HEK293 (cell line): Measurements from ENCODE around the gene KYAT1.
"Not testable (repeated sequence)": the region's sequence is repeated elsewhere in the genome, so short reads cannot be mapped to it uniquely, and the experiment has no call there.

ENCODE experiments used
- CTCF ChIA-PET: fragments of 350-600 bp; formaldehyde crosslinking; extraction: SDS; loops from one replicate; lab custom pipeline; 2021; ENCODE audit warnings: antibody characterized with exemption; lab: Yijun Ruan, JAX
- POLR2A ChIA-PET: fragments of 300-600 bp; formaldehyde crosslinking; extraction: SDS; loops from one replicate; lab custom pipeline; 2020; ENCODE audit warnings: antibody characterized with exemption, inconsistent platforms; lab: Yijun Ruan, JAX
- H3K27ac ChIP-seq: fragments of 200-500 bp; sonication (Bioruptor generic); 2 replicates; pipeline ENCODE4 v1.5.1; 2014; ENCODE audit warnings: low read depth, low read length, control low read depth, inconsistent platforms; ENCODE audit errors: extremely low read depth
- H3K36me3 ChIP-seq, 2 experiments: fragments of 200-500 bp in 1 of 2; sonication (Bioruptor generic) in 1 of 2; 1 replicate in 1 of 2; 2 replicates in 1 of 2; pipeline ENCODE4 v1.5.1; 2014 to 2017; ENCODE audit warnings: inconsistent platforms in 2 of 2, low read length in 2 of 2; ENCODE audit not compliant: control insufficient read depth in 2 of 2, insufficient read depth in 1 of 2
- H3K4me1 ChIP-seq: fragments of 200-500 bp; sonication (Bioruptor generic); 2 replicates; pipeline ENCODE4 v1.5.1; 2014; ENCODE audit warnings: mild to moderate bottlenecking, low read length, inconsistent platforms; ENCODE audit not compliant: control insufficient read depth, insufficient read depth
- H3K4me3 ChIP-seq: 2 replicates; pipeline ENCODE4 v1.5.1; 2011; ENCODE audit warnings: low read depth, mild to moderate bottlenecking, control low read depth, low read length, moderate library complexity
- H3K9me3 ChIP-seq: fragments of 200-500 bp; sonication (Bioruptor generic); 2 replicates; pipeline ENCODE4 v1.5.1; 2014; ENCODE audit warnings: low read depth, low read length, inconsistent platforms; ENCODE audit not compliant: control insufficient read depth, insufficient read depth
- GLIS2 ChIP-seq: fragments of 450-650 bp; formaldehyde crosslinking; IDR thresholded peaks from 2 replicates; pipeline ENCODE4 v1.5.1; 2016; ENCODE audit warnings: missing biosample characterization, missing genetic modification characterization
- HOXD13 ChIP-seq: sonication (generic); formaldehyde crosslinking; IDR thresholded peaks from 2 replicates; pipeline ENCODE4 v1.8.0; 2022; ENCODE audit warnings: missing genetic modification reagents, borderline replicate concordance
- KLF8 ChIP-seq: fragments of 450-650 bp; formaldehyde crosslinking; IDR thresholded peaks from 2 replicates; pipeline ENCODE4 v1.5.1; 2016; ENCODE audit warnings: missing biosample characterization, missing genetic modification characterization
- ZIC2 ChIP-seq: fragments of 450-650 bp; formaldehyde crosslinking; IDR thresholded peaks from 2 replicates; pipeline ENCODE4 v1.5.1; 2016; ENCODE audit warnings: missing biosample characterization, missing genetic modification characterization
- ZNF155 ChIP-seq: fragments of 450-650 bp; formaldehyde crosslinking; IDR thresholded peaks from 2 replicates; pipeline ENCODE4 v1.5.1; 2016; ENCODE audit warnings: missing biosample characterization, missing genetic modification characterization
- ZNF202 ChIP-seq: fragments of 450-650 bp; formaldehyde crosslinking; IDR thresholded peaks from 2 replicates; pipeline ENCODE4 v1.5.1; 2016; ENCODE audit warnings: missing biosample characterization, missing genetic modification characterization, borderline replicate concordance
- ZNF211 ChIP-seq: fragments of 450-650 bp; formaldehyde crosslinking; IDR thresholded peaks from 2 replicates; pipeline ENCODE4 v1.5.1; 2016; ENCODE audit warnings: low read depth, missing biosample characterization, missing genetic modification characterization
- ZNF239 ChIP-seq: fragments of 450-650 bp; formaldehyde crosslinking; IDR thresholded peaks from 2 replicates; pipeline ENCODE4 v1.5.1; 2016; ENCODE audit warnings: missing biosample characterization, missing genetic modification characterization
- ZNF561 ChIP-seq: fragments of 450-650 bp; IDR thresholded peaks from 2 replicates; pipeline ENCODE4 v1.5.1; 2018; ENCODE audit warnings: missing biosample characterization, missing genetic modification characterization, borderline replicate concordance
- ZNF626 ChIP-seq: fragments of 450-650 bp; sonication (Bioruptor Pico); formaldehyde crosslinking; IDR thresholded peaks from 2 replicates; pipeline ENCODE4 v1.5.1; 2018; ENCODE audit warnings: missing biosample characterization, missing genetic modification characterization, inconsistent platforms
- ZNF629 ChIP-seq: fragments of 450-650 bp; formaldehyde crosslinking; IDR thresholded peaks from 2 replicates; pipeline ENCODE4 v1.5.1; 2017; ENCODE audit warnings: missing biosample characterization, missing genetic modification characterization
- ZNF664 ChIP-seq: fragments of 450-650 bp; formaldehyde crosslinking; IDR thresholded peaks from 2 replicates; pipeline ENCODE4 v1.5.1; 2016; ENCODE audit warnings: missing biosample characterization, missing genetic modification characterization
- ZNF670 ChIP-seq: fragments of 450-650 bp; formaldehyde crosslinking; IDR thresholded peaks from 2 replicates; pipeline ENCODE4 v1.5.1; 2016; ENCODE audit warnings: missing biosample characterization, missing genetic modification characterization, low read depth
- ZNF677 ChIP-seq: fragments of 450-650 bp; IDR thresholded peaks from 2 replicates; pipeline ENCODE4 v1.5.0; 2018; ENCODE audit warnings: missing biosample characterization, mild to moderate bottlenecking, missing genetic modification characterization, moderate library complexity
- ZNF747 ChIP-seq: fragments of 450-650 bp; formaldehyde crosslinking; IDR thresholded peaks from 2 replicates; pipeline ENCODE4 v1.5.1; 2016; ENCODE audit warnings: missing biosample characterization, missing genetic modification characterization
- ZNF768 ChIP-seq: fragments of 450-650 bp; formaldehyde crosslinking; IDR thresholded peaks from 2 replicates; pipeline ENCODE4 v1.5.1; 2018; ENCODE audit warnings: missing biosample characterization, mild to moderate bottlenecking, missing genetic modification characterization
- TF ChIP-seq, protein P1 (sequence below): fragments of 450-650 bp; formaldehyde crosslinking; IDR thresholded peaks from 2 replicates; pipeline ENCODE4 v1.5.1; 2016; ENCODE audit warnings: missing biosample characterization, missing genetic modification characterization
- TF ChIP-seq, protein P2 (sequence below): fragments of 450-650 bp; formaldehyde crosslinking; IDR thresholded peaks from 2 replicates; pipeline ENCODE4 v1.5.1; 2016; ENCODE audit warnings: missing biosample characterization, missing genetic modification characterization
- TF ChIP-seq, protein P3 (sequence below): sonication (generic); formaldehyde crosslinking; IDR thresholded peaks from 2 replicates; pipeline ENCODE4 v1.8.1; 2022; ENCODE audit warnings: mild to moderate bottlenecking, moderate library complexity, missing genetic modification reagents
- TF ChIP-seq, protein P4 (sequence below): fragments of 450-650 bp; formaldehyde crosslinking; IDR thresholded peaks from 2 replicates; pipeline ENCODE4 v1.5.1; 2016; ENCODE audit warnings: missing biosample characterization, missing genetic modification characterization
- TF ChIP-seq, protein P5 (sequence below): fragments of 450-650 bp; formaldehyde crosslinking; IDR thresholded peaks from 2 replicates; pipeline ENCODE4 v1.5.1; 2016; ENCODE audit warnings: missing biosample characterization, missing genetic modification characterization

Gene KYAT1

DNA sequence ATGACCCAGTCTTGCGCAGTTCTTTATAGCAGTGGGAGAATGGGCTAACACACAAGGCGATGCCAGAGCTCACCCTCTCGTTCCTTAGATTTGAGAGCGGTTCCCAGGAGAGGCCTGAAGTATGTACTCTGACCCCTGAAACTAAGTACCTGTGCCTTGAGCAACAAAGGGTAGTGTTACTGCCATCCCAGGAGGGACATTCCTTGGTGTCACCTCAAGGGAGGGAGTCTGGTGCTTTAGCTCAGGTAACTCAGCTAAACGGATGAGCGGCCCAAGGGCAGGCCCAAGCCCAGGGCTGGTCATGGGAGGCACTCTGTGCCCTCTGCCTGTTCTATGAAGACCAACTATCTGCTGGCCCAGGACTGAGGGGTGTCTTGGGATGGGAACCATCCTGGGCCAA, 20.2 kb downstream of the KYAT1 start:
- no peak overlapping the region for H3K4me3 ChIP-seq
- H3K27ac ChIP-seq: no peak overlapping the region
- no peaks in the 10 kb centered on the region for H3K36me3 ChIP-seq
- CTCF ChIA-PET: interaction anchor here (0.6 to 6.2 kb wide), 11 partner anchors 9 to 750 kb away, joined by 3 to 94 read pairs (median 4); partner anchors contain the start of genes KYAT1, LRRC8A and SH3GLB2
- POLR2A ChIA-PET: no interaction called here
- no peaks in the 10 kb centered on the region for H3K9me3 ChIP-seq
- H3K4me1 ChIP-seq: no peaks in the 10 kb centered on the region; the same call in 1 of the 2 replicates
- TF ChIP-seq ZNF211 (no peak), ZNF768 (tag by site-specific recombination) (no peak), ZNF239 (tag by site-specific recombination) (no peak), HOXD13 (CRISPR knock-in tag) (no peak), KLF8 (tag by site-specific recombination) (no peak), ZNF664 (no peak), ZNF626 (tag by site-specific recombination) (no peak), ZNF670 (tag by site-specific recombination) (no peak), ZNF629 (tag by site-specific recombination) (no peak), GLIS2 (no peak), ZNF155 (tag by site-specific recombination) (no peak), ZNF677 (tag by site-specific recombination) (no peak), ZNF561 (tag by site-specific recombination) (no peak), ZNF202 (tag by site-specific recombination) (no peak), ZNF747 (tag by site-specific recombination) (no peak)
- TF ChIP-seq, protein P1, sequence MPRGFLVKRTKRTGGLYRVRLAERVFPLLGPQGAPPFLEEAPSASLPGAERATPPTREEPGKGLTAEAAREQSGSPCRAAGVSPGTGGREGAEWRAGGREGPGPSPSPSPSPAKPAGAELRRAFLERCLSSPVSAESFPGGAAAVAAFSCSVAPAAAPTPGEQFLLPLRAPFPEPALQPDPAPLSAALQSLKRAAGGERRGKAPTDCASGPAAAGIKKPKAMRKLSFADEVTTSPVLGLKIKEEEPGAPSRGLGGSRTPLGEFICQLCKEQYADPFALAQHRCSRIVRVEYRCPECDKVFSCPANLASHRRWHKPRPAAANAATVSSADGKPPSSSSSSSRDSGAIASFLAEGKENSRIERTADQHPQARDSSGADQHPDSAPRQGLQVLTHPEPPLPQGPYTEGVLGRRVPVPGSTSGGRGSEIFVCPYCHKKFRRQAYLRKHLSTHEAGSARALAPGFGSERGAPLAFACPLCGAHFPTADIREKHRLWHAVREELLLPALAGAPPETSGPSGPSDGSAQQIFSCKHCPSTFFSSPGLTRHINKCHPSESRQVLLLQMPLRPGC (tag by site-specific recombination): no peak
- TF ChIP-seq, protein P2, sequence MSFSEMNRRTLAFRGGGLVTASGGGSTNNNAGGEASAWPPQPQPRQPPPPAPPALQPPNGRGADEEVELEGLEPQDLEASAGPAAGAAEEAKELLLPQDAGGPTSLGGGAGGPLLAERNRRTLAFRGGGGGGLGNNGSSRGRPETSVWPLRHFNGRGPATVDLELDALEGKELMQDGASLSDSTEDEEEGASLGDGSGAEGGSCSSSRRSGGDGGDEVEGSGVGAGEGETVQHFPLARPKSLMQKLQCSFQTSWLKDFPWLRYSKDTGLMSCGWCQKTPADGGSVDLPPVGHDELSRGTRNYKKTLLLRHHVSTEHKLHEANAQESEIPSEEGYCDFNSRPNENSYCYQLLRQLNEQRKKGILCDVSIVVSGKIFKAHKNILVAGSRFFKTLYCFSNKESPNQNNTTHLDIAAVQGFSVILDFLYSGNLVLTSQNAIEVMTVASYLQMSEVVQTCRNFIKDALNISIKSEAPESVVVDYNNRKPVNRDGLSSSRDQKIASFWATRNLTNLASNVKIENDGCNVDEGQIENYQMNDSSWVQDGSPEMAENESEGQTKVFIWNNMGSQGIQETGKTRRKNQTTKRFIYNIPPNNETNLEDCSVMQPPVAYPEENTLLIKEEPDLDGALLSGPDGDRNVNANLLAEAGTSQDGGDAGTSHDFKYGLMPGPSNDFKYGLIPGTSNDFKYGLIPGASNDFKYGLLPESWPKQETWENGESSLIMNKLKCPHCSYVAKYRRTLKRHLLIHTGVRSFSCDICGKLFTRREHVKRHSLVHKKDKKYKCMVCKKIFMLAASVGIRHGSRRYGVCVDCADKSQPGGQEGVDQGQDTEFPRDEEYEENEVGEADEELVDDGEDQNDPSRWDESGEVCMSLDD (tag by site-specific recombination): no peak
- TF ChIP-seq, protein P3, sequence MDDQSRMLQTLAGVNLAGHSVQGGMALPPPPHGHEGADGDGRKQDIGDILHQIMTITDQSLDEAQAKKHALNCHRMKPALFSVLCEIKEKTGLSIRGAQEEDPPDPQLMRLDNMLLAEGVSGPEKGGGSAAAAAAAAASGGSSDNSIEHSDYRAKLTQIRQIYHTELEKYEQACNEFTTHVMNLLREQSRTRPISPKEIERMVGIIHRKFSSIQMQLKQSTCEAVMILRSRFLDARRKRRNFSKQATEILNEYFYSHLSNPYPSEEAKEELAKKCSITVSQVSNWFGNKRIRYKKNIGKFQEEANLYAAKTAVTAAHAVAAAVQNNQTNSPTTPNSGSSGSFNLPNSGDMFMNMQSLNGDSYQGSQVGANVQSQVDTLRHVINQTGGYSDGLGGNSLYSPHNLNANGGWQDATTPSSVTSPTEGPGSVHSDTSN (CRISPR knock-in tag): no peak
- TF ChIP-seq, protein P4, sequence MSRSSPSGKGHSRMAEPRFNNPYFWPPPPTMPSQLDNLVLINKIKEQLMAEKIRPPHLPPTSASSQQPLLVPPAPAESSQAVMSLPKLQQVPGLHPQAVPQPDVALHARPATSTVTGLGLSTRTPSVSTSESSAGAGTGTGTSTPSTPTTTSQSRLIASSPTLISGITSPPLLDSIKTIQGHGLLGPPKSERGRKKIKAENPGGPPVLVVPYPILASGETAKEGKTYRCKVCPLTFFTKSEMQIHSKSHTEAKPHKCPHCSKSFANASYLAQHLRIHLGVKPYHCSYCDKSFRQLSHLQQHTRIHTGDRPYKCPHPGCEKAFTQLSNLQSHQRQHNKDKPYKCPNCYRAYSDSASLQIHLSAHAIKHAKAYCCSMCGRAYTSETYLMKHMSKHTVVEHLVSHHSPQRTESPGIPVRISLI (tag by site-specific recombination): no peak
- TF ChIP-seq, all 188 proteins: peak for 0

DNA sequence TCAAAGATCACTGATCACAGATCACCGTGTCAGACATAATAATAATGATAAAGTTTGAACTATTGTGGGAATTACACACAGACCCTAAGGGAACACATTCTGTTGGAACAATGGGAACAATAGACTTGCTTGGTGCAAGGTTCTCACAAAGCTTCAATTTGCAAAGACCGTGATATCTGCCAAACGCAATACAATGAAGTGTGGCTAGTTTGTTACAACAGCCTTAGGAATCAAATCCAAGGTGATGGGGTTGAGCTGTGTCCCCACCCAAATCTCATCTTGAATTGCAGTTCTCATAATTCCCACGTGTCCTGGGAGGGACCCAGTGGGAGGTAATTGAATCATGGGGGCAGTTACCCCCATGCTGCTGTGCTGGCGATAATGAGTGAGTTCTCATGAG, 20.8 kb downstream of the KYAT1 start:
- H3K27ac ChIP-seq: no peak overlapping the region
- ChIA-PET POLR2A (no interaction called here), CTCF (interaction anchor here (0.8 to 6.2 kb wide), 8 partner anchors 8 to 750 kb away, joined by 3 to 94 read pairs (median 6); partner anchors contain the start of genes KYAT1, LRRC8A and SH3GLB2)
- no peaks in the 10 kb centered on the region; the same call in 1 of the 2 replicates for H3K4me1 ChIP-seq
- TF ChIP-seq, protein P5, sequence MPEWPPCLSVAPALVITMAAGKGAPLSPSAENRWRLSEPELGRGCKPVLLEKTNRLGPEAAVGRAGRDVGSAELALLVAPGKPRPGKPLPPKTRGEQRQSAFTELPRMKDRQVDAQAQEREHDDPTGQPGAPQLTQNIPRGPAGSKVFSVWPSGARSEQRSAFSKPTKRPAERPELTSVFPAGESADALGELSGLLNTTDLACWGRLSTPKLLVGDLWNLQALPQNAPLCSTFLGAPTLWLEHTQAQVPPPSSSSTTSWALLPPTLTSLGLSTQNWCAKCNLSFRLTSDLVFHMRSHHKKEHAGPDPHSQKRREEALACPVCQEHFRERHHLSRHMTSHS (tag by site-specific recombination): no peak
- TF ChIP-seq ZIC2 (tag by site-specific recombination): 0 out of 2 replicates have a peak, but pooled peaks have one; percentile 7
- H3K4me3 ChIP-seq: no peak overlapping the region
- H3K9me3 ChIP-seq: no peaks in the 10 kb centered on the region
- no peaks in the 10 kb centered on the region for H3K36me3 ChIP-seq

DNA sequence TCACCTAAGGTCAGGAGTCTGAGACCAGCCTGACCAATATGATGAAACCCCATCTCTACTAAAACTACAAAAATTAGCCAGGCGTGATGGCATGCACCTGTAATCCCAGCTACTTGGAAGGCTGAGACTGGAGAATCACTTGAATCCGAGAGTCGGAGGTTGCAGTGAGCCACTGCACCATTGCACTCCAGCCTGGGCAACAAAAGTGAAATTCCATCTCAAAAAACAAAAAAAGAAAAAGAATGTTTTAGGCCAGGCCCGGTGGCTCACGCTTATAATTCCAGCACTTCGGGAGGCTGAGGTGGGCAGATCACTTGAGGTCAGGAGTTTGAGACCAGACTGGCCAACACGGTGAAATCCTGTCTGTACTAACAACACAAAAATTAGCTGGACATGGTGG, 23.3 kb downstream of the KYAT1 start:
- ChIA-PET CTCF (interaction anchor here (0.7 to 2.9 kb wide), 5 partner anchors 9 to 766 kb away, joined by 3 to 16 read pairs (median 3); no protein-coding TSS in a partner anchor), POLR2A (interaction anchor here (0.6 to 0.7 kb wide), 2 partner anchors 17 to 214 kb away, joined by 3 to 5 read pairs; no protein-coding TSS in a partner anchor)
- H3K27ac ChIP-seq, H3K4me1 ChIP-seq, H3K9me3 ChIP-seq, H3K4me3 ChIP-seq, H3K36me3 ChIP-seq: not testable (repeated sequence)

DNA sequence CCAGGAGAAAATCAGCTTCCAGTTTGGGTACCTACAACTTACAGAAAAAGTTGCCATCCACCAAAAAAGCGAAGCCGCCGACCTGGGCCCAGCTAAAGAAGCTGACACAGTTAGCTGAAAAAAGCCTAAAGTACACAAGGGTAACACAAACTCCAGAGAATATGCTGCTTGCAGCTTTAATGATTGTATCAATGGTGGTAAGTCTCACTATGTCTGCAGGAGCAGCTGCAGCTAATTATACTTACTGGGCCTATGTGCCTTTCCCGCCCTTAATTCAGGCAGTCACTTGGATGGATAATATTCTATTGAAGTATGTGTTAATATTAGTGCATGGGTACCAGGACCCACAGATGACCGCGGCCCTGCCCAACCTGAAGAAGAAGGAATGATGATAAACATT, 27.3 kb downstream of the KYAT1 start:
- H3K36me3 ChIP-seq, H3K4me3 ChIP-seq, H3K4me1 ChIP-seq, POLR2A ChIA-PET, H3K9me3 ChIP-seq, H3K27ac ChIP-seq: not testable (repeated sequence)
- CTCF ChIA-PET: interaction anchor here (0.9 to 2.1 kb wide), 3 partner anchors 10 to 74 kb away, joined by 3 to 11 read pairs (median 5); no protein-coding TSS in a partner anchor
